Adrenal gland (tissue), 12 donors: ENCODE measurements around the gene RGS6. TPM values are rescaled to one million over a fixed set of nuclear protein-coding genes. Genes with fewer than 3 reads are reported as not detected.

Source experiments
- DNase-seq, 7 donors: peaks; one replicate each; pipeline ENCODE4 v3.0.0-alpha.2; 2019 to 2020
- H3K27ac ChIP-seq, 5 donors: fragments of 200-600 bp; sonication (generic) in 4 of 5; 1 replicate in 3 of 5; 2 replicates in 2 of 5; pipeline versions ENCODE4 v1.5.1 to v1.8.0; 2016 to 2020; ENCODE audit warnings: mild to moderate bottlenecking in 1 of 5
- H3K27me3 ChIP-seq: fragments of 200-600 bp; 2 replicates; pipeline ENCODE4 v1.8.0; 2021
- H3K36me3 ChIP-seq, 2 donors: fragments of 200-600 bp; replicated peaks in 1 of 2; 1 replicate in 1 of 2; 2 replicates in 1 of 2; pipeline versions ENCODE4 v1.5.1 to v1.8.0; 2018 to 2022
- H3K4me1 ChIP-seq, 2 donors: fragments of 200-600 bp; replicated peaks in 1 of 2; 1 replicate in 1 of 2; 2 replicates in 1 of 2; pipeline versions ENCODE4 v1.5.1 to v1.8.0; 2018 to 2021
- H3K4me3 ChIP-seq, 4 donors: fragments of 200-600 bp; sonication (generic) in 3 of 4; one replicate each; pipeline ENCODE4 v1.5.1; 2016 to 2018
- H3K9me3 ChIP-seq, 3 donors: fragments of 200-600 bp; sonication (generic) in 1 of 3; replicated peaks in 1 of 3; 1 replicate in 2 of 3; 2 replicates in 1 of 3; pipeline versions ENCODE4 v1.5.1 to v1.8.0; 2016 to 2021
- CTCF ChIP-seq, 6 experiments: fragments of 450-650 bp in 4 of 6; fragments of 200-600 bp in 2 of 6; sonication (generic) in 1 of 6; IDR thresholded peaks; 1 replicate in 5 of 6; 2 replicates in 1 of 6; pipeline versions ENCODE4 v1.5.1 to v1.8.0; 2016 to 2021; ENCODE audit warnings: antibody characterized with exemption in 6 of 6, mild to moderate bottlenecking in 2 of 6, moderate library complexity in 1 of 6
- POLR2A ChIP-seq, 2 donors: fragments of 450-650 bp; IDR thresholded peaks; one replicate each; pipeline ENCODE4 v1.6.1; 2017; ENCODE audit warnings: antibody characterized with exemption in 2 of 2, mild to moderate bottlenecking in 2 of 2, moderate library complexity in 1 of 2
- WGBS, 4 donors: extraction: QIAGEN DNeasy Blood & Tissue Kit in 2 of 4; methylation state at CpG; one replicate each; pipeline versions ENCODE4 v1.1.5 to v1.1.7; 2013 to 2017; 5-methylcytosine and 5-hydroxymethylcytosine counted together
- intact Hi-C, 2 donors: fragments of 100-400 bp; cut with DNase I; formaldehyde crosslinking; loops; one replicate each; pipeline versions ENCODE4 v1.14.1 to v1.15.0; 2022 to 2023
- polyA plus RNA-seq, 3 donors: library from polyadenylated mRNA; stranded (reverse); fragments of 200-250 nt in 2 of 3; fragments of 350-450 nt in 1 of 3; fragmentation: Illumina TruSeq in 1 of 3; extraction: RNeasy Lipid Tissue Mini Kit (QIAGEN cat#74804) in 1 of 3; gene quantifications; one replicate each; pipeline ENCODE4 v1.2.3, GENCODE V29; 2013 to 2014
- total RNA-seq, 9 donors: library from RNA; depleted of rRNA in 4 of 9; stranded (reverse); fragments of >200 nt in 4 of 9; fragments of 120-200 nt in 1 of 9; fragmentation: NEBNext Ultra II Directional in 1 of 9; extraction: Animal tissue kit (Norgen Biotek cat#: 25700) in 1 of 9; gene quantifications; one replicate each; pipeline versions ENCODE4 v1.1.0 to v1.2.4, GENCODE V29; 2013 to 2023
- donor health status: healthy with polysubstance abuse.
- donor health status: Bipolar disorder and iron deficiency.
- donor health status: DM: yes; HTN: yes; CAD: no.
- donor health status: DM: no; HTN: no; CAD: no.
- donor health status: DM: no; HTN: no; CAD: no.
- donor health status: DM: yes; HTN: yes; CAD: no.

Gene RGS6
- total and polyA plus RNA-seq, 12 donors, result 0.06 to 4.3 (median 0.41) TPM; not detected in 1

DNA sequence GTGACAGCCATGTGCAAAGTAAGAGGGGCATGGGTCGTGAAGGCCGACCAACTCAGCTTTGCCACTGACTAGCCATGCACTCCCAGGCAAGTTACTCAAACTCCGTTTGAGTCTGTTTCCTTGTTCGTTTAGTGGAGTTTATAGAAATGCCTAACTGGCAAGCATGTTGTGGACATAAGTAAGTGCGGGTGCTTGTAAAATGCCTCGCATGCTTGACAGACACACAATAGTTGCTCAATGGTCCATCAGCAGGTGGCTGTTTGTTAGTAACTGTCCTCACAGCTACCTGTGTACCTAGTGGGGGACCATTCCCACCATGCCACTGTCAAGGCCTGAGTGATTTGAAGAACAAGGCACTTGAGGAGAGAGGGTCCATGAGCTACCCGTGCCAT is 623.4 kb downstream of the RGS6 start:
- Histone ChIP-seq H3K36me3 (no peaks in the 10 kb centered on the region), H3K27me3 (no peaks in the 10 kb centered on the region), H3K9me3 (no peaks in the 10 kb centered on the region), H3K4me3 (no peak overlapping the region), H3K4me1 (no peaks in the 10 kb centered on the region), H3K27ac (no peak overlapping the region)
- DNase-seq, result no peak
- intact Hi-C loops, result no loop called here
- no peak for TF ChIP-seq CTCF (IDR thresholded peaks at IDR 0.05)
- TF ChIP-seq POLR2A (IDR thresholded peaks at IDR 0.05), result no peak
- WGBS, 4 donors, result 91 to 95% (median 93%) methylated on average over 5 to 7 of the region's 7 CpGs

DNA sequence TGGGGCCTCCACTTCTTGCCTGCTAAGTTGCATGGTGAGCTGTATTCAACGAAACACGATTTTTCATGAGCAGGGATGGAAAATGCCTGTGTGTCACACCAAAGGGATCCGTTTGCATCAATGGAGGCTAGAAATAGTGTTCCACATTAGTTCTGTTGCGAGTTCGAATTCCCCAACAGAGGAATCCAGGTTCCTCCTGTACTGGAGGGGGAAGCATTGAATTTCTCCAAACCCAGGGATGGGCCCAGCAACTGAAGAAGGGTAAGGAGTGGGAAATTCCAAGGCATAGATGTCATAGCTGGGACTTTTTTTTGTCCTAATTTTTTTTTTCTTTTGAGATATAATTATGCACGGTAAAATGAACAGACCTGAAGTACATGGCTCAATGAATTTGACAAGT is 625.4 kb downstream of the RGS6 start:
- TF ChIP-seq POLR2A (IDR thresholded peaks at IDR 0.05) (no peak), CTCF (IDR thresholded peaks at IDR 0.05) (no peak)
- no peaks in the 10 kb centered on the region for H3K36me3 ChIP-seq
- no peak overlapping the region for H3K27ac ChIP-seq
- no peaks in the 10 kb centered on the region for H3K4me1 ChIP-seq
- 89 to 93% (median 90%) methylated on average over 6 of the region's 6 CpGs for WGBS, 4 donors
- H3K27me3 ChIP-seq, result no peaks in the 10 kb centered on the region
- H3K9me3 ChIP-seq, result no peaks in the 10 kb centered on the region
- DNase-seq, result no peak
- intact Hi-C loops, result no loop called here
- no peak overlapping the region for H3K4me3 ChIP-seq

DNA sequence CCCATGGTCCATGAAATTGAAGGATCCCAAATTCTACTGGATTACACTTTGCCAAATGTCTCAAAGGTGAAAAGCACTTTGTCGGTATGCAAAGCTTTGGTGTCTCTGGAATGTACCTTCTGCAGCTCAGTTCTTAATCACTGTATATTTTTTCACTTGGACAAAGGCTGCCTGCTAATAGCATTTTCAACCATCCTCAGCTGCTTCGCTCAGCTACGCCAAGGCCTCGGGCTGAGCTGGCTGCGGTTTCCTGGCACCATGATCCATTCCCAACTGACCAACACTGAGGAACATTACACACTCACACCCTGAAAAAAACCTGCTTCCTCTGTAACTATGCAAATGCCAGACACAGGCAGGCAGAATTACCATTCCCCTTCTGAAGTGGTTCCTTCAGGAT is 626.5 kb downstream of the RGS6 start:
- Histone ChIP-seq H3K27me3 (no peaks in the 10 kb centered on the region), H3K4me1 (no peaks in the 10 kb centered on the region), H3K9me3 (no peaks in the 10 kb centered on the region), H3K36me3 (no peaks in the 10 kb centered on the region), H3K27ac (no peak overlapping the region), H3K4me3 (no peak overlapping the region)
- no peak for DNase-seq
- 80 to 86% (median 82%) methylated on average over 5 of the region's 5 CpGs for WGBS, 4 donors
- TF ChIP-seq POLR2A (IDR thresholded peaks at IDR 0.05) (no peak), CTCF (IDR thresholded peaks at IDR 0.05) (no peak)
- intact Hi-C loops, result no loop called here

DNA sequence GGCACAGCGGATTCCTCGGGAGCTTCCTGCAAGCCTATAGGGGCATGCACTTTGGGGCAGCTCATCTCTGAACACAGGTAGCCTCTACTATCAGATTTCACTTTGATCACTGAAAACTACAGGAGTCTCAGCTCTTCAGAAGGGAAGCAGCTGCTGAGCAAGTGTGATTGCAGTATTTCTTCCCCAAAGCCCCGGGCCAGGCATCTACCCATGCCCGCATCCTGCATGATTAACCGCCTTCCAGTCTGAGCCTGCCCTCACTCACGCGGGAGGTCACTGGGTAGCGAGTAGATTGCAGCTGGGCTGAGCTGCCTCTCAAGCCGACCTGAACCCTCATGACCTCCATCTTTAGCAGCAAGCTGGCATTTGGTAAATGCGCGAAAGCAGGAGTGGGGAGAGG is 627.0 kb downstream of the RGS6 start:
- no peak for DNase-seq
- no peak overlapping the region for H3K27ac ChIP-seq

More for the DNA sequence above, 627.0 kb downstream of the RGS6 start:
- TF ChIP-seq POLR2A (IDR thresholded peaks at IDR 0.05) (no peak), CTCF (IDR thresholded peaks at IDR 0.05) (no peak)
- Histone ChIP-seq H3K9me3 (no peaks in the 10 kb centered on the region), H3K36me3 (no peaks in the 10 kb centered on the region), H3K4me3 (no peak overlapping the region), H3K27me3 (no peaks in the 10 kb centered on the region), H3K4me1 (no peaks in the 10 kb centered on the region)
- WGBS, 4 donors, result 65 to 77% (median 72%) methylated on average over 10 to 11 of the region's 11 CpGs
- intact Hi-C loops, result no loop called here
